ENCODE results near the gene RAI1.

- no peak for TF ChIP-seq CTCF (IDR thresholded peaks at IDR 0.05; ENCODE audit: insufficient read depth, low read depth, low read length)
- TF ChIP-seq EZH2 (IDR thresholded peaks at IDR 0.05; ENCODE audit: insufficient read depth, low read length), result no peak
Measured at GRCh38 chr17:17722081-17722905, 41.0 kb downstream of the RAI1 start.
